ENCODE measurements around the gene TNFSF4.

Gene TNFSF4

DNA sequence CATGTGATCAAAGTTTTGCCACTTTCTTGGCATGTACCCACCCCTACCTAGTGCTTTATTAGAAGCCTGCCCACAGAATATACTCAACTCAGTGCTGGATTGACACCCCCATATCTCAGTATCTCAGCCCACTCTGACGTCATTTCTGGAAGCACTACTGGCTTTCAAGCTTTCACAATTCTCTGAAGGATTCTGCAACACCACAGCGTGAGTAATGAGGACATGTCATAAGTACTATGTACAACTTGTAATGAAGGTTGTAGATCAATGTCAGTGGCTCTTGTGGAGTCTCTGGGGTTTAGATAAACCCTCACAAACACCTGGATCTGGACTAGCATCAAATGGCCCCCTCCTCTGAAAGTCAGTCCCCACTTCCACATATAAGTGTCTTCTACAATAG is 57.2 kb downstream of the TNFSF4 start:
- no peaks in the 10 kb centered on the region for H3K36me3 ChIP-seq
- H3K4me1 ChIP-seq (ENCODE audit: control insufficient read depth in 1 of 2, insufficient read depth in 1 of 2, low read depth in 1 of 2, low read length in 1 of 2) = no peaks in the 10 kb centered on the region
- no peak overlapping the region for H3K4me3 ChIP-seq (ENCODE audit: low read depth in 1 of 2, low read length in 1 of 2)
- H3K27ac ChIP-seq = no peak overlapping the region
- TF ChIP-seq CTCF (IDR thresholded peaks at IDR 0.05) = no peak
- H3K27me3 ChIP-seq = no peaks in the 10 kb centered on the region
- H3K9me3 ChIP-seq = no peaks in the 10 kb centered on the region

- Histone ChIP-seq H3K4me3 (ENCODE audit: low read depth in 1 of 2, low read length in 1 of 2) (no peak overlapping the region), H3K4me1 (ENCODE audit: control insufficient read depth in 1 of 2, insufficient read depth in 1 of 2, low read depth in 1 of 2, low read length in 1 of 2) (no peaks in the 10 kb centered on the region), H3K36me3 (no peaks in the 10 kb centered on the region), H3K27me3 (no peaks in the 10 kb centered on the region), H3K9me3 (no peaks in the 10 kb centered on the region), H3K27ac (no peak overlapping the region)
- TF ChIP-seq CTCF (IDR thresholded peaks at IDR 0.05) = no peak
Measured at GRCh38 chr1:173148971-173149370, 58.2 kb downstream of the TNFSF4 start.

DNA sequence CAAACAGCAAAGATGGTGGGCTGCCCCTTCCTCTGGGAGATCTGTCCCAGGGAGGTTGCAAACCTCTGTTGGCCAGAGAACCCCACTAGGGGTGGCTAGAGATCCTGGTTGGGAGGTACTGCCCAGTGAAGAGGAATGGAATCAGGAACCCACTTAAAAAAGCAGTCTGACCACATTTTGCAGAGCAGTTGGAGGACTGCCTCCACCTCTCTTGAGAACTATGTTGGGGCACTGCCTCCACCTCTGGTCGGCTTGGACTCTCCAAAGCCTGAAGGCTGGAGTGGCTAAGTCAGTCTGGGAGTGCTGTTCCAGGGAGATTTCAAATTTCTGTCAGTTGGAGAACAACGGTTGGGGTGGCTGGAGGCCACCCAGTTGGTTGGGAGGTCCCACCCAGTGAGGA is 58.6 kb downstream of the TNFSF4 start:
- Histone ChIP-seq H3K36me3 (no peaks in the 10 kb centered on the region), H3K27ac (no peak overlapping the region), H3K4me1 (ENCODE audit: control insufficient read depth in 1 of 2, insufficient read depth in 1 of 2, low read depth in 1 of 2, low read length in 1 of 2) (no peaks in the 10 kb centered on the region), H3K27me3 (no peaks in the 10 kb centered on the region), H3K9me3 (no peaks in the 10 kb centered on the region), H3K4me3 (ENCODE audit: low read depth in 1 of 2, low read length in 1 of 2) (no peak overlapping the region)
- no peak for TF ChIP-seq CTCF (IDR thresholded peaks at IDR 0.05)

- Histone ChIP-seq H3K9me3 (no peaks in the 10 kb centered on the region), H3K27ac (no peak overlapping the region), H3K36me3 (no peaks in the 10 kb centered on the region), H3K4me1 (ENCODE audit: control insufficient read depth in 1 of 2, insufficient read depth in 1 of 2, low read depth in 1 of 2, low read length in 1 of 2) (no peaks in the 10 kb centered on the region), H3K4me3 (ENCODE audit: low read depth in 1 of 2, low read length in 1 of 2) (no peak overlapping the region), H3K27me3 (no peaks in the 10 kb centered on the region)
- no peak for TF ChIP-seq CTCF (IDR thresholded peaks at IDR 0.05)
Measured at GRCh38 chr1:173140733-173141132, 66.4 kb downstream of the TNFSF4 start.

- no peaks in the 10 kb centered on the region for H3K36me3 ChIP-seq
Measured at GRCh38 chr1:173139706-173140105, 67.4 kb downstream of the TNFSF4 start.

More at GRCh38 chr1:173139706-173140105, 67.4 kb downstream of the TNFSF4 start:
- no peak for TF ChIP-seq CTCF (IDR thresholded peaks at IDR 0.05)
- Histone ChIP-seq H3K4me3 (ENCODE audit: low read depth in 1 of 2, low read length in 1 of 2) (no peak overlapping the region), H3K9me3 (no peaks in the 10 kb centered on the region), H3K27ac (no peak overlapping the region), H3K27me3 (no peaks in the 10 kb centered on the region), H3K4me1 (ENCODE audit: control insufficient read depth in 1 of 2, insufficient read depth in 1 of 2, low read depth in 1 of 2, low read length in 1 of 2) (no peaks in the 10 kb centered on the region)

Measured in neutrophil (primary cell).